Stimulated activated naive CD8-positive, alpha-beta T cell treated with anti-CD3 and anti-CD28 coated beads, Interleukin-15, Interleukin-2, amounts not matched to agents 100 U/mL and 50 U/mL, for 24 hours (primary cell): Measurements from ENCODE around the gene RBKS.
A peak's percentile ranks its signal among the peaks of the same experiment; 100 is the strongest.

Experiments
- ATAC-seq: fragments of 150-1000 bp; cut with Tn5 transposase; one replicate; pipeline ENCODE4 v1.10.0; 2021
- DNase-seq: peaks from one replicate; pipeline ENCODE4 v3.0.0; 2021

Gene RBKS

DNA sequence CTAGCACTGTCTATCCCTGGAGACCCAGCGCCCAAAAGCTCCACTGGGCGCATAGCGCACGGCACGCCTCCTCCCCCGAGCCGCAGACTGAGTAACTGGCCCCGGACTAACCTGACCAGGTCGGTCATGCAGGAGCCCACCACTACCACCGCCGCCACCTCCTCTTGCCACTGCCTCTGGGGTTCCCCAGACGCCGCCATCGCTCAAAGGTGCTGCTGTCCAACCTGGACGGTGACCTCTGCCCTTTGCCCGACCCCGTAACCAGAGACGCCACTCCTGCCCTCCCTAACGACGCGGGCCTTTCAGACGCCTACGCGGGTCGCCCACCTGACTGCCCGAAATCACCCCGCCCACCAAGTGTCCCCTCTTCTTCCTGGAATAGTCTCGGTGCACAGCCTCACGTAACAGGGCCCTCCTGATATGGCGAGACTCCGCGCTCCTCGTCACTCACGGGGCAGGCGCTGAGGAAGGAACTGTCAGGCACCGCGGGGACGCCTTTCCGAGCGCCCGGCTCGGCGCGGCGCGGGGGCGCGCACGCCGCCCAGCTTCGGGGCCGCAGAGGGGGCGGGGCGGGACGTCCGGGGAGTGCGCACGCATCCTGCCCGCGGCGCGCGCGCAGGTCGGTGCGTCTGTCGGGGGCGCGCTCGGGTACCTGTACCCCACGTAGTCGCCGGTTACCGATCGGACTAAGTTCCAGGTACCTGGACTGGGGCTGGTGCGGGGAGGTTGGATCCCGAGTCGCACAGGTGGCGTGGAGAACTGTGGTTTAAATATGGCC lies at the start of gene RBKS, which contains the start of gene BABAM2:
Gene RBKS (minus strand): TSS at position 242 of the 778 bp plus-strand sequence. CDS start 42 bp downstream, at position 200.
Gene BABAM2 (plus strand): TSS at position 584 of the 778 bp plus-strand sequence. CDS start 3,828 bp downstream, outside the sequence.
- ATAC-seq: peak; percentile 88
- DNase-seq: peak; percentile 95

DNA sequence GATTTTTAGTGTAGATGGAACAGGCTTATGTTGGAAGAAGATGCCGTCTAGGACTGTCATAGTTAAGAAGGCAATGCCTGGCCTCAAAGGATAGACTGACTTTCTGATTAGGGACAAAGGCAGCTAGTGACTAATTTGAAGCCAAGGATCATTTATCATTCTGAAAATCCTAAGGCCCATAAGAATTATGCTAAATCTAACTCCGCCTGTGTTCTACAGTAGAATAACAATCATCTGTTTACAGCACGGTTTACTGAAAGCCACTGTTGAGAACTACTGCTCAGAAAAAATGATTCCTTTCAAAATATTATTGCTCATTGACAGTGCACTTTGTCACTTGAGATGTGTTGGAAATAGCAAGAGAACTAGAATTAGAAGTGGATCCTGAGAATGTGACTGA lies 44.8 kb upstream of the RBKS start:
- DNase-seq (no peak), ATAC-seq (no peak)

DNA sequence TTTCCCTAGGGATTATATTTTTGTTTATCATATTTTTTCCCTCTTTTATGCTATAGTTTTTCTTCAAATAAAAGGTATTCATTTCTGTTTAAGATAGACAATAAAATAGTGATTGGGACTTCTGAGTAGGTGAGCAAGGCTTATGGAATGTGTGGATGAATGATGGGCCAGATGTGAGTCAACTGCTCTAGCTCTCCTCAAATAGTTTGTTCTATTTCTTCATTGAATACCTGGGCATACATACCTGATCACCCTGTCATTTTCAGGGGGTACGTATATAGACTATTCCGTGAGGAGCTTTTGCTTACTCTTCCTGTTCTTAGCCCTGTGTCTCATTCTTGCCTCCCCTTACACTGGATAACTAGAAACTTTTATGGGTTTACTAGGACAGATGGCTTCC lies 42.2 kb upstream of the RBKS start:
- DNase-seq (no peak), ATAC-seq (no peak)

DNA sequence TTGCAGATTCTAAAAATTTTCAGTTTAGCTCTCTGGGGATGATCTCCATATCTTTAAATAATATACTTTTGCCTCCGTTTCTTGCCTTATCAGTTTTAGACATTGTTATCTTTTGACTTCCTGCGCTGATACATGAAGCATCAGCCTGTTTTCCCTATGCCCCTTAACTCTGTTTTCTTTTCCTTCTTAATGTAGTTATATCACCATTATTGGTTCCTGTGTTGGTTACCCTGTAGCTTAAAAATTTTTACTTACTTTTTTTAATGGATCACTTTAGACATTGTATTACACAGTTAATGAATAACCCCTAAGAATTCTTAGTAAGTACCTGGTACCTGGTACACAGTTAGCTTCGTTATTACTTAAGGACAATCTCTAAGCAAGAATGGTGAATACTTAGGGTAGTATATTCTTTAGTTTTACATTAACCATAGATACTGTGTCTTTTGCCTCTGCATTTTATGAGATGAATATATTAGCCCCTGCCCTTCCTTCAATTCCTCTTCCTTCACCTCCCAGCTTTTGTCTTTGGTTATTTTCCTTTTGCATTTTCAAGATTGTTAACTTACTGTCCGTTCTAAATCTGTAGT lies 41.3 kb upstream of the RBKS start:
- ATAC-seq: no peak
- no peak for DNase-seq

DNA sequence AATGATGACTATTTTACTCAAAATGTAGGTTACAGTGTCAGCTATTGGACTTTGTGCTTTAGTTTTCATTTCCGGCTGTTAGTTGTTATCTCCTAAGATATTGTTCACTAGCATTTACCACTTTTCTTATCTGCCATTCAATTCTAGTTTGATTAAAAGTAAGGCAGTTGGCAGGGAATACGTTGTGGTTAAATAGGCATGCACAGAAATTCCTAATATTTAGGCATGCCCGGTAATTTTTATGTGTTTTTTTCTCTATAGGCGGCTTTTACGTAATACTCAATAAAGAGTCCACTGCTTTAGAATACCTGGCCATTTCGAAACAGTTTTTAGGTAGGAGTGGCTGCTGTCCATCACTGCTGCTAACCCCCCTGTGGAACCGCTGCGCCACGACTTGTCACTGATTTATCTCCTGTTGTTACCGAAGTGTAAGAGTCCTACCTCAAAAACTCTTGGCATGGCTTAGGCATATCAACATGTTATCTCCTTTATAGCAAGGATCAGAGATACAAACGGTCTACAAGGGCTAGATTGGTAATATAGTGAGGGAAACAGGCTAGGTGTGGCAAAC lies 39.8 kb upstream of the RBKS start:
- DNase-seq (no peak), ATAC-seq (no peak)

DNA sequence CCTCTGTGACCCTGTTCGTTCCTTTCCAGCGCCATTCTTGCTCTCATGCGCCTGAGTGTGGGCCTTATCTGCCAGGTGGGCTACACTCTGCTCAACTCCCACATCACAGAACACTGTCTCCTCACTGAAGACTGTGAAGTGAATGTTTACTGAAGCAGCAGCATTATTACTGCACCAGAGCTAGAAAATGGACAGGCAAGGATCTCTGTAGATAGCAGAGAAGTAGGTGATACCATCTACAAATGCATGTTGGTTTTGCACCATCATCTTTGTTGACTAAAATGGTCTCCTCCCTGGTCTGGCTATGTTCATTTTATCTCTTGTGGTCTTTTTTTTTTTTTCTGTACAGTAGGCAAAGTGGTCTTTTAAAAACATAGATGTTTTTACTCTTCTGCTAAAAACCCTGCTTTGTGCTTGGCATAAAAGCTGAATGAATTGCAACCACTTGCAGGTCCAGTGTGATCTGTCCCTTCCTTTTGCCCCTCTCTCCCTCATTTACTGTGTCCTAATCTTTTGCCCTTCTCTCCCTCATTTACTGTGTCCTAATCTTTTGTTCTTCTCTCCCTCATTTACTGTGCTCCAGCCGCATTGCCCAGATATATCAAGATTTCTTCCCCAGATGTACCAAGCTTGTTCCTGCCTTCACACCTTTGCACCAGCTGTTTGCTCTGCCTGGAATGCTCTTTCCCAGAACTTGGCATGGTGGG lies 35.7 kb upstream of the RBKS start:
- DNase-seq (no peak), ATAC-seq (no peak)

DNA sequence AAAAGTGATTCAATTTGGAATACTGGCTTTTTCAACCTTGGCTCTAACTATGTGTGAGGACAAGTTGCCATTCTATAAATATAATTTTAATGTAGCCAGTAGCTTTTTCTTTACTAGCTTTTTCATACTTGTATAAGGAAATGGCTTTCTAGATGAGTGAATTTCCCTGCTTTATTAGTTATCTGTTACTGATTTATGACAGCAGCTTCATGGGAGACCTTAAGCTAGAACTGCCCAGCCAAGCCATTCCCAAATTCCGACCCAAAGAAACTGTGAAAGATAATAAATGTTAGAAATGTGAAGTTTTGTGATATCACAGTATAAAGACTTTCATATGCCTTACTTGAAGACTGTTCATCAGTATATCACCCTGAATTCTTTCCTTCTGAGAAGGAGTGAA lies 32.7 kb upstream of the RBKS start:
- no peak for DNase-seq
- no peak for ATAC-seq

DNA sequence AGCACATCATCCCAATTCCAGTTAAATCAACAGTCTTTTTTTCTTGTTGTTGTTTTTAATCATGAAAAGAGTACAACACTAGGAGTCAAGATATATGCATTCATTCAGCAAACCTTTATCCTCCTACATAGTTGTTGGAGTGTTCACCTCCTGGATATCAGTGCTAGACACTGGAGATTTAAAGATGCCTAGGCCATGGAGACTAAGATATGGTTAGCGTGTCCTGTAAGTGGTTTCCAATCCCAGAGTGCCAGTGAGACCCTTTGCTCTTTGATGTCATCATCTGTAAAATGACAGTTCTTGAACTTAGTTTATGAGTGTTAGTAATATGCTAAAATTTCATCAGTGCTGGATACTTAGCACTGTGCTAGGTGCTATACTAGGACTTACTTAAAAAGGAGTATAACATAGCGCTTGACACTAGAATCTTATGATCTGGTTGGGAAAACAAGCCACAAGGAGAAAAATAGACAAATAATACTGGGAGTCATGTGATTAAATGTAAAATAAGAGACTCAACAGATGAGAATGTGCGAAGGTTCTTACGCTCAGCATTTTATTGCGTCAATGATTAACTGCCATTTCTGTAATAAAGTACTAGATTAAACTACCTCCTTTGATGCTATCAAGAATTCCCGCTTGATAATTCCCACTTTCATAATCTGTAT lies 31.8 kb upstream of the RBKS start:
- ATAC-seq (no peak), DNase-seq (no peak)

DNA sequence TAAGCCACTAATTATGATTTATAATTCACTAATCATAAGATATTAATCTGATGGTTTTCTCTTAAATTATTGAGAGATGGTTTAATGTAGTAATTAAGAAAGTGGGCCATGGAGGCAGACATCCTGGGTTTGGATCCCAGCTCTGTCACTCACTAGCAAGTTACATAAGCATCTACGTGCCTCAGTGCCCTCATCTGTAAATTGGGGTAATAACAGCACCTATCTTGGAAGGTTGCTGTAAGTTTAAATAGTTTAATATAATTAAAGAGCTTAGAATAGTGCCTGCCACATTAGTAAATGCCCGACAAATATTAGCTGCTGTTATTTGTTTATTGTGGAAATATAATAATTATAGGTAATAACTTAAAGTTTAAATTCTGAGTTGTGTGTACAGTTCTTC lies 31.2 kb upstream of the RBKS start:
- DNase-seq: no peak
- no peak for ATAC-seq

DNA sequence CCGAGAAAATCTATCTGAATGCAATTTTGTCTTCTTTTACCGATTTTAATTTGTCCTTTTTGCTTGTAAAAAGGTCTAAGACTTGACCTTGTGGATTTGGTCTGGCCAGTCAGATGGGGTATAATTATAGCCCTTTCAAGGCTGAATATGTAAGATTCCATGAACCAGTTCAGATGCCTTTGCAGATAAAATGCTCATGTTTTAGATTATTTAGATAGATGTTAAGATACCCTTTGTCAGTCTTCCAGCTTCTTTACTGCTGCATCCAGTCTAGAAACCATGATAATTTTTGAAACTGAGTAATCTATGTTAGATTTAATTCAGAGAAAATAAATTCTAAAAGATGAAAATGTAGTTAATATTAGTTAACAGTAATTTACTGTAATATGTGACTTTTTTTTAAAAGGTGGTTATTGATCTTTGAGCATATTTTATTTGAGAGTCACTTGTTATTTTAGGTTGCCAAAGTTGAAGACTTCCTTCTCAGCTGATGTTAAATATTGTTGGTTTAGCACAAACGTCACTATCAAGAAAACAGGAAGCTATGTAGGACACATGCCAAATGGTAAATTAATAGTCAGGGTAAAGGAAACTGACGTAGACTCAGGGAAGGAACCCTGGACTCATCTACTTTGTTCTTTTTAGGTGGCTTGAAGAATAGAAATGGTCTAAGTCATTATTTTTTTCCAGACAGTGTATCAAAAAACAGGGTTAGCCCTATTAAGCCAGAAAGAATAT lies 30.1 kb upstream of the RBKS start:
- no peak for DNase-seq
- no peak for ATAC-seq

DNA sequence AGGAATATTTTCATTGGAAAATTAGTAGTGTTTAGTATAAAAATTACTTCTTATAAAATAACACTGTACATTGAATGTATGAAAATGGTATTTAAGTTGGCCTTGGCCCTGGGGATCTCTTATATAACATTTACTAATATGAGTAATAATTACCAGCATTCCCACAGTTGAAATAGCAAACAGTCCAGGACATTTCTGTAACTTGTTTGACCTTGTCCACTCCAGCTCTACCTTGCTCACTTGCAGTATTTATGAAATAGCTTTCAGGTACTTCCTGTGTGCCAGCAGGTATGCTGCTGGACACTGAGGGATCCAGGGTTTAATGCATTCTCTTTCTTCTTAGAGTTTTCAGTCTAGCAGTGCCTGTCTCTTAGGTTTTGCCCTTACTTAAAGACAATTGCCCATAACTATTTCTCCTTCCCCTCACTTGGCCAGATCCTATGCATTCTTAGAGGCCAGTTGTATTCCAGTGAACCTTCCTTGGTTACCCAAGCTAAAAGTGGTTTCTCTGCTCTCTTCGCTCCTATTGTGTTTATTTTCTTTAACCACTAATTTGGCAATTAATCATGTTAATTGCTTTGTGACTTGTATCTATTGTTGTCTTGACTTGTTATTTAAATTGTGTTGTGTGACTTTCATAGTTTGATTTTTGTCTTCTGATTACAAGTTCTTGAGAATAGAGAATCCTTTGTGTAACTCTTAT lies 26.3 kb upstream of the RBKS start:
- ATAC-seq (no peak), DNase-seq (no peak)

DNA sequence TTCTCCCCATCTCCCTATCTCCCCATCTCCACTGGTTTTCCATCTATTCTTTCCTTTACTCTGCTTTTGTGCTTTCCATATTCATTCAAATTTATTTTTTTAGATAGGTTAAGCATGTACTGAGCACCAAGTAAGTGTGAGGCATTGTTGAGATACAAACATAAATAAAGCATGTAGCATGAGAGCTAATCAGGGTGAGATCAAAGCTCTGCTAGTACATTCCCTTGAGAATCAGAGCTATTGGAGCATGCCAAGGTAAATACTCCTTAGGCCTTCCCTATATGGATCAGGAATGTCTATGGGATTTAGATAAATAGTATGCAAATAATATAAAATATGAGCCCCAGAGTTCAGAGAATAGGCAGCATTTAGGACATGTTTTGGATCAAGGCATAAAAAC lies 25.7 kb upstream of the RBKS start:
- DNase-seq: no peak
- ATAC-seq: no peak

DNA sequence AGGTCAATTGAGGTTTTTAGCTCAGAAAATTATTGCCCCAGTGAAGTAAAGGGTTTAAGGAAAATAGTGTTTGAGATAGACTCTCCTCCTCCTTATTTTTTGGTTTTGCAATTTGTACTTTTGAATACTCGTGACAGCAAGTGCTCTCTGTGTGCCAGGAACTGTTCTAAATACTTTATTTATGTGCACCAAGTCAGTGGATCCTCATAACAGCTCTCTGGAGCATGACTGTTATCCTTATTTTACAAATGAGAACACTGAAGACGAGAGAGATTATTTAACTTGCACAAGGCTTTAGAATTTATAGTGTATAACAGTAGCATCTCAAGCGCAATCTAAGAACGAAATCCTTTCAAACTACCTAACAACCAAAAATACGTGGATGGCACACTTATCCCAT lies 25.0 kb upstream of the RBKS start:
- DNase-seq: no peak
- ATAC-seq: no peak

DNA sequence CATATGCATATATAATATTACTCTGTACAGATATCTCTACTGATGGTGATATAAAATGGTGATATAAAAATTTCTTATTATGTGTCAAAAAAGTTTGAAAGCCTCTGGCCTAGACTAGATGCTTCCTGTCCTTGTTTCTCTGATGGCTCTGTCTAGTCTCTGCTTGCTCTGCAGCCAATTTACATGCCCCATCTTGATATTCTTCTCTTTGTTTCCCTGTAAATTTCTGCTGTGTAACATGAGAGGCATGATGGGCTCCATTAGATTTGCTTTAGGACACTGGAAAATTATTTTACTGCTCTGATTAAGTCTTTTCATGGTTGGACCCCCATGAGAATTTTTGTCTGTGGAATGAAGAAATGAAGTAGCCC lies 24.6 kb upstream of the RBKS start:
- DNase-seq (no peak), ATAC-seq (no peak)

DNA sequence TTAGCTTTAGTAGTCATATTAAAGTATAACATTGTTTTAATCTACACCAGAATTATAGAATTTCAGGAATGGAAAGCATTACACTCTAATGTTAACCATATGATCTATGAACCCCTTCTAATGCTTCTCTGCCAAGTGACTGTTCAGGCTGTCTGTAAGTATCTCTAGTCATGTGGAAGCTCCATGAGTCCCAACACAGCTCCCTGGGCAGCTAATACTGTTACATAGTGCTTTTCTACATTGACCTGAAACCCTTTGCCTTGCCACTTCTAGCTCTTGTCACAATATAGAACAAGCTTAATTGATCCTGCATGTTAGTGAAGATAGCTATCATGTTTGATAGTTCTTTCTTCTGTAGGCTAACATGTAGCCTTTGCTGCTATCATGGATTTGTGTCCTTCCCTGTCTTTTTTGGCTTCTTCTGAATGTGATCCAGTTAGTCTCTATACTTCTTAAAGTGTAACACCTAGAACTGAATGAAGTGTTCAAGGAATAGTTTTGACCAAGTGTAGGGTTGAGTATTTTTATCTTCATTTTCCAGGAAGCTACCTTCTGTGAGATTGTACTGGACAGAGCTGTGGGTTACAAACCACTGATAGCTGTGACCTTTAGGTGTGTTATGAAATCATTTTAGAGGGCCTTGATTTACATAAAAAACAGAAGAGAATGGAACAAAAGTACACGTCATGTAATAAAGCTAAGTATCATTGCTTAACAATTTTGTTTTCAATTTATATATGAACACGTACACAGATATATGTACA lies 24.0 kb upstream of the RBKS start:
- peak; percentile 84 for ATAC-seq
- no peak for DNase-seq

DNA sequence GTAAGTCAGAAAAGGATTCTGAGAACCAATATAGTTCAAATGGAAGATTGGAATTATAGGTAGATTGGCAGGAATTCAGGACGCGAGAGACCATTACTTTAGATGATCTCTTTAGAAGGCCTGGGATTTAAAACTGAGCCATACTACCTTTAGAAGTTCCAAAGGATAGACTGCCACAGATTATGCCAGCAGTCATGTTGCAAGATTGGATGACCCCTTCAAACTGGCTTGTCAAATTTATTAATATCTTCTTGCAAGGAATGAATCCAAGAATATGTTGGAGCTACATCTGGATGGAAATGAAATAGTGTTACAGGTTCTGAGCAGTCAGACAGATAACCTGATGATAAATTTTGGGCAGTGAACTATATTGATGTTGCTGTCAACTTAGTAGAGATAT lies 22.3 kb upstream of the RBKS start:
- ATAC-seq: no peak

DNA sequence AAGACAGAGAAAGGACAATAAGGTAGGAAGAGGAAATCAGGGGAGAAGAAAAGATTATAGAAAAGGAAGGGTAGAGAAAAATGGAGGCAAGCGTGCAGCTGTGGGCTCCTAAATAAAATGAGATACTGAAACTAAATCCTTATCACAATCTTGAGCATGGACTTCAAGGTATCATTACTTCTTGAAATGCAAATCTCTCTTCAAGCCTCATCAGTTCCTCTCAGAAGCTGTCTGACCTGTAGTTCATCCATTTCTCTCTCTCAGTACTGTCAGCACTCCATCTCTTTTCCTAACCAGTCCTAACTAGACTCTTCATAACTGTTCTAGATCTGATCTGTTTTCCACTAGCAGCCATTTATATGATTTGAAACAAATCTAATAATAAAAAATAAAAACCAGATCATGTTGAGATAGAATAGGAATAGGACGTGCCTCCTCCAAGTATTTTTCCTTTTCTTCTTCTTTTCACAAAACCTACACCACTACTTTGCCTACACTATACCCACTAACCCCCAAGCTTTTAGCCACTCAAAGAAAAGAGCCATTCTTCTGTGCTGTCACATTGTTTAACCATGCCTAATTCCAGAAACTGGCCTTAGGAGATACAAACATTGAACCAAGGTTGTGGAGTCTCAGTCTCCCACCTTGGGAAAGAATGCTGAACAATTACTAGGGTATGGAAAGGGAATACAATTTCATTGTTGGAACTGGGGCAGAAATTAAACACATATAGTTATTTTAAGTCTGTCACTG lies 21.4 kb upstream of the RBKS start:
- no peak for ATAC-seq
- no peak for DNase-seq

More for the DNA sequence above, 22.3 kb upstream of the RBKS start:
- DNase-seq: no peak

DNA sequence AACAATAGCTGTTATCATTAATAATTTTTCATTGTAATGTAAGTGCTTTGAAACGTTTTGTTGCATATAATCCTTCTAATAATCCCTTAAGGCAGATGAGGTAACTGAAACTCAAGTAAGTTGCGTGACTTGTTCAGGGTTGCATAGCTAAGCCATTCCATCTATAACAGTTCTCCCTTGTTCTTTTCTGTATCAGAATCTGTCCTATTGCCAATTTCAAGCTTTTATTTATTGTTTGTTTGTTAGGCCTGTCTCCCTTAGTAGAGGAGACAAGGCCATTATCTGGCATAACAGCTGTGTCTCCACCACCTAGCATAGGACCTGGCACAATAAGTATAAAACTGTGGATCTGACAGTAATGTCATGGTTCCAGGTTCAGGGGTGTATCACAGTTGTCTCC lies 19.7 kb upstream of the RBKS start:
- DNase-seq (no peak), ATAC-seq (no peak)

DNA sequence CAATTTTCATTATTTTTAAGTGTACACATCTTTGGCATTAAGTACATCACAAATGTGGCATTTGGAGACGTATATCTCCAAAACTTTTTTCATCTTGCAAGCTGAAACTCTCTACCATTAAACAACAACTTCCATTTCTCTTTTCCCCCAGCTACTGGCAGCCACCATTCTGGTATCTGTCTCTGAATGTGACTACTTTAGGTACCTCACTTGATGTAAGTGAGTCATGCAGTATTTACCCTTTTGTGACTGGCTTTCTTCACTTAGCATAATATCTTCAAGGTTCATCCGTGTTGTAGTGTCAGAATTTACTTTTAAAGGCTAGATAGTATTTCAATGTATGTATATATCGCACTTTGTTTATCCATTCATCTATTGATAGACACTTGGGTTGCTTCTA lies 17.4 kb upstream of the RBKS start:
- DNase-seq (no peak), ATAC-seq (peak; percentile 83)

DNA sequence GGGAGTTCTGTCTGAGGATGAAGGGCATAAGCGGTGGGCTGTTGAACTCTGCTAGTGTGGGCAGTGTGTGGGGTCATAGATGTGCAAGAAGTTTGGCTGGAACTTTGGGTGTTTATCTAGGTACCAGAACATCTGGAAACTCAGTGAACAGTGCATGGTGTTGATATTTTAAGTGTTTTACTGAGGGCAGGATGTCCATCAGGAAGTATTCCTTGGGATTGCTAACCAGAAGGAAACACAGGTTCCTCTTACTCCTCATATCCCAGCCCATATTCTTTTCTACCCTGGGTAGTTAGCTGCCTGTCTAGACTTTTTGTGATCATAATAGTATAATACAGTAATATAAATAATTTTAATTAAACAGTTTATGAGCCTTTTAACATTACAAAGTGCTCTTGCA lies 15.9 kb upstream of the RBKS start:
- no peak for DNase-seq
- no peak for ATAC-seq
